Lower leg skin (tissue), 3 donors: Measurements from ENCODE around the gene GLP2R.

Experiments used
- POLR2A ChIP-seq, 2 donors: fragments of 450-650 bp; IDR thresholded peaks; one replicate each; pipeline ENCODE4 v1.6.1; 2016 to 2017; ENCODE audit warnings: antibody characterized with exemption in 2 of 2, mild to moderate bottlenecking in 1 of 2, moderate library complexity in 1 of 2
- TF ChIP-seq, protein P1 (sequence below), 3 donors: fragments of 450-650 bp; IDR thresholded peaks; one replicate each; pipeline ENCODE4 v1.5.1; 2016; ENCODE audit warnings: antibody characterized with exemption in 3 of 3, mild to moderate bottlenecking in 3 of 3, moderate library complexity in 2 of 3

DNA sequence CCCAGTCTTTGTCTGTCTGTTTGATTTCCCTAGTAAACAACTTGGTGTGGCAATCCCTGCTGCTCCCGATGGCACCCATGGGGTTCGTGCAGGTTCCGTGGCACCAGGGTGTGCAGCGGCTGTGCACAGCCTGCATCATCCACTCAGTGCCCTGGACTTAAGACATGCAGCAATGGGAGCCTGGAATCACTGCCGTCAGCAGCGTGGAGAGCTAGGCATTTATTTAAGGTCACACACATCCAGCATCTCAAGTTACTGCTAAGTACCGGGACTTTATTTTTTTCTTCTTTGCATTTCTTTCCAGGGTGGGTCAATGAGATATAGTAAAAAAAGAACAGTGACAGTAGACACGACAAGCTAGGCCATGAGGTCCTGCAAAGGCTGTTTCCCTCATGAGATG is 37.1 kb upstream of the GLP2R start:
- TF ChIP-seq, protein P1, sequence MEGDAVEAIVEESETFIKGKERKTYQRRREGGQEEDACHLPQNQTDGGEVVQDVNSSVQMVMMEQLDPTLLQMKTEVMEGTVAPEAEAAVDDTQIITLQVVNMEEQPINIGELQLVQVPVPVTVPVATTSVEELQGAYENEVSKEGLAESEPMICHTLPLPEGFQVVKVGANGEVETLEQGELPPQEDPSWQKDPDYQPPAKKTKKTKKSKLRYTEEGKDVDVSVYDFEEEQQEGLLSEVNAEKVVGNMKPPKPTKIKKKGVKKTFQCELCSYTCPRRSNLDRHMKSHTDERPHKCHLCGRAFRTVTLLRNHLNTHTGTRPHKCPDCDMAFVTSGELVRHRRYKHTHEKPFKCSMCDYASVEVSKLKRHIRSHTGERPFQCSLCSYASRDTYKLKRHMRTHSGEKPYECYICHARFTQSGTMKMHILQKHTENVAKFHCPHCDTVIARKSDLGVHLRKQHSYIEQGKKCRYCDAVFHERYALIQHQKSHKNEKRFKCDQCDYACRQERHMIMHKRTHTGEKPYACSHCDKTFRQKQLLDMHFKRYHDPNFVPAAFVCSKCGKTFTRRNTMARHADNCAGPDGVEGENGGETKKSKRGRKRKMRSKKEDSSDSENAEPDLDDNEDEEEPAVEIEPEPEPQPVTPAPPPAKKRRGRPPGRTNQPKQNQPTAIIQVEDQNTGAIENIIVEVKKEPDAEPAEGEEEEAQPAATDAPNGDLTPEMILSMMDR (IDR thresholded peaks at IDR 0.05), result no peak
- TF ChIP-seq POLR2A (IDR thresholded peaks at IDR 0.05), result no peak
